ENCODE measurements around the gene TMEM218. TPM values are rescaled to one million over a fixed set of nuclear protein-coding genes. Genes with fewer than 3 reads are reported as not detected.

Gene TMEM218
- total RNA-seq, 1 experiment from 2014 or later, result 26.1 TPM

GRCh38 chr11:125129316-125129993 lies 18.0 kb upstream of the TMEM218 start:
- no peak for DNase-seq (ENCODE audit: low spot score)

- no peak for DNase-seq (ENCODE audit: low spot score)
Measured at GRCh38 chr11:125128450-125128849, 17.0 kb upstream of the TMEM218 start.

GRCh38 chr11:125124618-125124992 lies 13.2 kb upstream of the TMEM218 start:
- no peak for DNase-seq (ENCODE audit: low spot score)

GRCh38 chr11:125123947-125124617 lies 12.7 kb upstream of the TMEM218 start:
- DNase-seq (ENCODE audit: low spot score), result peak; percentile 83

GRCh38 chr11:125123194-125123946 lies 11.9 kb upstream of the TMEM218 start:
- DNase-seq (ENCODE audit: low spot score), result no peak

GRCh38 chr11:125117429-125117828 lies 6.0 kb upstream of the TMEM218 start:
- no peak for DNase-seq (ENCODE audit: low spot score)

GRCh38 chr11:125114518-125114917 lies 3.1 kb upstream of the TMEM218 start:
- peak; percentile 47 for DNase-seq (ENCODE audit: low spot score)

- DNase-seq (ENCODE audit: low spot score), result no peak
Measured at GRCh38 chr11:125112208-125112604, 780 bp upstream of the TMEM218 start.

- DNase-seq (ENCODE audit: low spot score), result no peak
Measured at GRCh38 chr11:125111001-125111342, 454 bp downstream of the TMEM218 start.

- DNase-seq (ENCODE audit: low spot score), result no peak
Measured at GRCh38 chr11:125110506-125110905, 920 bp downstream of the TMEM218 start.

- no peak for DNase-seq (ENCODE audit: low spot score)
Measured at GRCh38 chr11:125108469-125108868, 3.0 kb downstream of the TMEM218 start.

- no peak for DNase-seq (ENCODE audit: low spot score)
Measured at GRCh38 chr11:125105926-125106325, 5.5 kb downstream of the TMEM218 start.

- no peak for DNase-seq (ENCODE audit: low spot score)
Measured at GRCh38 chr11:125102510-125102909, 8.9 kb downstream of the TMEM218 start.

GRCh38 chr11:125102025-125102424 lies 9.4 kb downstream of the TMEM218 start:
- no peak for DNase-seq (ENCODE audit: low spot score)

GRCh38 chr11:125101596-125101995 lies 9.8 kb downstream of the TMEM218 start:
- DNase-seq (ENCODE audit: low spot score), result no peak

- DNase-seq (ENCODE audit: low spot score), result no peak
Measured at GRCh38 chr11:125100136-125100535, 11.3 kb downstream of the TMEM218 start.

- DNase-seq (ENCODE audit: low spot score), result no peak
Measured at GRCh38 chr11:125094731-125095130, 16.7 kb downstream of the TMEM218 start.

GRCh38 chr11:125093502-125093901 lies 17.9 kb downstream of the TMEM218 start:
- no peak for DNase-seq (ENCODE audit: low spot score)

GRCh38 chr11:125092669-125093068 lies 18.8 kb downstream of the TMEM218 start:
- DNase-seq (ENCODE audit: low spot score), result no peak

GRCh38 chr11:125091877-125092664 lies 19.4 kb downstream of the TMEM218 start:
- DNase-seq (ENCODE audit: low spot score), result no peak

GRCh38 chr11:125091247-125091876 lies 20.1 kb downstream of the TMEM218 start:
- DNase-seq (ENCODE audit: low spot score), result peak; percentile 78

Data from HT-29 (cell line).